Lower leg skin (tissue), 4 donors: ENCODE data around the gene CD276. TPM values are rescaled to one million over a fixed set of nuclear protein-coding genes. Genes with fewer than 3 reads are reported as not detected.

ENCODE experiments used
- DNase-seq, 2 donors: peaks; one replicate each; pipeline ENCODE4 v3.0.0-alpha.2; 2019; ENCODE audit warnings: low spot score in 2 of 2
- H3K4me3 ChIP-seq: fragments of 200-600 bp; sonication (generic); 2 replicates; pipeline ENCODE4 v1.5.1; 2017; ENCODE audit warnings: mild to moderate bottlenecking, low read depth; ENCODE audit not compliant: poor library complexity, severe bottlenecking
- POLR2A ChIP-seq, 2 donors: fragments of 450-650 bp; IDR thresholded peaks; one replicate each; pipeline ENCODE4 v1.6.1; 2016 to 2017; ENCODE audit warnings: antibody characterized with exemption in 2 of 2, mild to moderate bottlenecking in 1 of 2, moderate library complexity in 1 of 2
- WGBS, 2 donors: methylation state at CpG; one replicate each; pipeline ENCODE4 v1.1.5; 2018; 5-methylcytosine and 5-hydroxymethylcytosine counted together
- intact Hi-C: fragments of 100-400 bp; cut with DNase I; formaldehyde crosslinking; loops from one replicate; pipeline ENCODE4 v1.15.0; 2023; ENCODE audit warnings: low total_unique reads
- total RNA-seq, 4 donors: library from RNA; depleted of rRNA; stranded (reverse); fragments of >200 nt; gene quantifications; one replicate each; pipeline ENCODE4 v1.1.0, GENCODE V29; 2016
- TF ChIP-seq, protein P1 (sequence below), 3 donors: fragments of 450-650 bp; IDR thresholded peaks; one replicate each; pipeline ENCODE4 v1.5.1; 2016; ENCODE audit warnings: antibody characterized with exemption in 3 of 3, mild to moderate bottlenecking in 3 of 3, moderate library complexity in 2 of 3

Gene CD276
- total RNA-seq, 4 donors from 2014 or later, result 33.4 to 49.9 (median 45.4) TPM

- 41 to 74% methylated on average over 9 to 13 of the region's 13 CpGs for WGBS, 2 donors
- TF ChIP-seq, protein P1, sequence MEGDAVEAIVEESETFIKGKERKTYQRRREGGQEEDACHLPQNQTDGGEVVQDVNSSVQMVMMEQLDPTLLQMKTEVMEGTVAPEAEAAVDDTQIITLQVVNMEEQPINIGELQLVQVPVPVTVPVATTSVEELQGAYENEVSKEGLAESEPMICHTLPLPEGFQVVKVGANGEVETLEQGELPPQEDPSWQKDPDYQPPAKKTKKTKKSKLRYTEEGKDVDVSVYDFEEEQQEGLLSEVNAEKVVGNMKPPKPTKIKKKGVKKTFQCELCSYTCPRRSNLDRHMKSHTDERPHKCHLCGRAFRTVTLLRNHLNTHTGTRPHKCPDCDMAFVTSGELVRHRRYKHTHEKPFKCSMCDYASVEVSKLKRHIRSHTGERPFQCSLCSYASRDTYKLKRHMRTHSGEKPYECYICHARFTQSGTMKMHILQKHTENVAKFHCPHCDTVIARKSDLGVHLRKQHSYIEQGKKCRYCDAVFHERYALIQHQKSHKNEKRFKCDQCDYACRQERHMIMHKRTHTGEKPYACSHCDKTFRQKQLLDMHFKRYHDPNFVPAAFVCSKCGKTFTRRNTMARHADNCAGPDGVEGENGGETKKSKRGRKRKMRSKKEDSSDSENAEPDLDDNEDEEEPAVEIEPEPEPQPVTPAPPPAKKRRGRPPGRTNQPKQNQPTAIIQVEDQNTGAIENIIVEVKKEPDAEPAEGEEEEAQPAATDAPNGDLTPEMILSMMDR (IDR thresholded peaks at IDR 0.05), result peak in 1 of 3 donors; percentile 11
- TF ChIP-seq POLR2A (IDR thresholded peaks at IDR 0.05), result no peak
Observed at GRCh38 chr15:73704869-73705645, 20.9 kb downstream of the CD276 start.

GRCh38 chr15:73708691-73709090 is 24.5 kb downstream of the CD276 start:
- WGBS, 2 donors, result 91 to 95% methylated on average over 6 of the region's 6 CpGs
- no peak for DNase-seq
- intact Hi-C loops, result no loop called here
- no peak overlapping the region for H3K4me3 ChIP-seq
- no peak for TF ChIP-seq POLR2A (IDR thresholded peaks at IDR 0.05)
- TF ChIP-seq, protein P1 (IDR thresholded peaks at IDR 0.05), result no peak

More at GRCh38 chr15:73704869-73705645, 20.9 kb downstream of the CD276 start:
- H3K4me3 ChIP-seq, result no peak overlapping the region
- peak in 1 of 2 donors; percentile 46 for DNase-seq
- intact Hi-C loops, result no loop called here

GRCh38 chr15:73709241-73709640 is 25.1 kb downstream of the CD276 start:
- intact Hi-C loops, result no loop called here
- TF ChIP-seq, protein P1 (IDR thresholded peaks at IDR 0.05), result no peak
- no peak for TF ChIP-seq POLR2A (IDR thresholded peaks at IDR 0.05)

DNA sequence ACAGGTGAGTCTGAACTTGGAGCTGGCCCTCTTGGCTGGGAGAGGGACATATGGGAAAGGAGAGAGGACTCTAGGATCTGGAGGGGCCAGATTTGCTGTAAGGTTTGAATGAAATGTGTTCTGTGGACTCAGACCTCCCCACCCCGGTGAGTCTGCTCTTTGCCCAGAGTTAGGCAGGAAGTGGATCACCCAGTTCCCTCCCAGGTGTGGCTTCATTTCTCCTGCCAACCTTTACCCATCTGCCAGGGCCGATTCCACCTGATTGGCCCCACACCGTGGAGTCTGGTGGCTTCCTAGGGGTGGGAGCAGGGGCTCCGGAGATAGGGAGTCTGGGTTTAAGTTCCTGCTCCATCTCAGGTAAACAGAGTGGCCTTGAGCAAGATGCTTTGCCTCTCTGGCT is 25.5 kb downstream of the CD276 start:
- DNase-seq, result no peak
- intact Hi-C loops, result no loop called here
- no peak overlapping the region for H3K4me3 ChIP-seq
- WGBS, 2 donors, result 51 to 56% methylated on average over 4 of the region's 4 CpGs
- no peak for TF ChIP-seq POLR2A (IDR thresholded peaks at IDR 0.05)
- TF ChIP-seq, protein P1 (IDR thresholded peaks at IDR 0.05), result no peak

More at GRCh38 chr15:73709241-73709640, 25.1 kb downstream of the CD276 start:
- DNase-seq, result no peak
- no peak overlapping the region for H3K4me3 ChIP-seq
- WGBS, 2 donors, result 90 to 95% methylated on average over 6 of the region's 6 CpGs

GRCh38 chr15:73710321-73710720 is 26.1 kb downstream of the CD276 start:
- 66 to 75% methylated on average over 5 of the region's 5 CpGs for WGBS, 2 donors
- DNase-seq, result no peak
- intact Hi-C loops, result no loop called here
- no peak overlapping the region for H3K4me3 ChIP-seq
- no peak for TF ChIP-seq POLR2A (IDR thresholded peaks at IDR 0.05)
- TF ChIP-seq, protein P1 (IDR thresholded peaks at IDR 0.05), result no peak
